Measurements from ENCODE around the gene MAGEB5.

The MAGEB5 gene

GRCh38 chrX:26254436-26254835 lies 38.5 kb downstream of the MAGEB5 start:
- H3K4me3 ChIP-seq (ENCODE audit: low read depth, low read length) = no peak overlapping the region
- TF ChIP-seq CTCF (IDR thresholded peaks at IDR 0.05; ENCODE audit: borderline replicate concordance, insufficient read depth, low read depth, low read length) = no peak

- H3K4me3 ChIP-seq (ENCODE audit: low read depth, low read length) = no peak overlapping the region
- TF ChIP-seq CTCF (IDR thresholded peaks at IDR 0.05; ENCODE audit: borderline replicate concordance, insufficient read depth, low read depth, low read length) = no peak
These were observed 46.2 kb downstream of the MAGEB5 start for GRCh38 chrX:26262121-26262523.

Measured in GM12875 (cell line).